K562 (cell line): Measurements from ENCODE around the gene NRXN3. TPM values are rescaled to one million over a fixed set of nuclear protein-coding genes. Genes with fewer than 3 reads are reported as not detected.

Experiments
- ATAC-seq: fragments of 200-7000 bp; cut with Tn5 transposase; 3 replicates; pipeline ENCODE4 v1.9.1; 2020; ENCODE audit warnings: moderate library complexity
- Bru-seq: library from RNA; stranded (reverse); fragments of 400-500 nt; gene quantifications from one replicate; lab custom pipeline; 2021; lab: Mats Ljungman, UMichigan
- BruChase-seq, 2 experiments: library from RNA; stranded (reverse); fragments of 400-500 nt; gene quantifications; one replicate each; lab custom pipeline; 2021; lab: Mats Ljungman, UMichigan
- BruUV-seq: library from RNA; stranded (reverse); fragments of 400-500 nt; replicated peaks from 2 replicates; lab custom pipeline; 2021; lab: Mats Ljungman, UMichigan
- CTCF ChIA-PET: fragments of 300-600 bp; formaldehyde crosslinking; extraction: SDS; loops from one replicate; lab custom pipeline; 2021; ENCODE audit warnings: low intra/inter-chr PET ratio; lab: Yijun Ruan, JAX
- POLR2A ChIA-PET: fragments of 300-600, 350-650 bp; sonication (Branson Sonifier 250); formaldehyde crosslinking; extraction: SDS; loops from one replicate; lab custom pipeline; 2021; ENCODE audit warnings: antibody characterized with exemption, inconsistent platforms; lab: Yijun Ruan, JAX
- DNase-seq, 4 experiments: peaks; one replicate each; pipeline versions ENCODE4 v3.0.0 to v3.0.0-alpha.2; 2011 to 2018; ENCODE audit warnings: low spot score in 3 of 4, mixed read lengths in 3 of 4; ENCODE audit errors: extremely low read depth in 1 of 4
- FAIRE-seq: peaks from 2 replicates; lab custom pipeline; 2011; peaks lifted over from hg19 to GRCh38; lab: Jason Lieb, UNC
- H2AFZ ChIP-seq: 2 replicates; pipeline ENCODE4 v1.6.0; 2011; ENCODE audit warnings: low read depth, low read length, control low read depth, inconsistent platforms
- H3K27ac ChIP-seq: fragments of 200-600 bp; 3 replicates; pipeline ENCODE4 v1.8.0; 2011; ENCODE audit warnings: low read depth, mild to moderate bottlenecking, control low read depth, inconsistent platforms, low read length, moderate library complexity, mixed read lengths; ENCODE audit errors: extremely low read depth
- H3K27me3 ChIP-seq, 2 experiments: fragments of 300-600 bp in 1 of 2; 2 replicates in 1 of 2; 3 replicates in 1 of 2; pipeline versions ENCODE4 v1.6.0 to v1.8.0; 2011; ENCODE audit warnings: inconsistent platforms in 2 of 2, low read length in 2 of 2, mild to moderate bottlenecking in 1 of 2, mixed read lengths in 1 of 2, moderate library complexity in 1 of 2; ENCODE audit not compliant: control insufficient read depth in 2 of 2, insufficient read depth in 2 of 2
- H3K36me3 ChIP-seq: fragments of 300-600 bp; 3 replicates; pipeline ENCODE4 v1.8.0; 2011; ENCODE audit warnings: mild to moderate bottlenecking, low read length, inconsistent platforms; ENCODE audit not compliant: control insufficient read depth, insufficient read depth
- H3K4me1 ChIP-seq, 2 experiments: fragments of 200-600 bp in 1 of 2; replicated peaks in 1 of 2; 2 replicates in 1 of 2; 3 replicates in 1 of 2; pipeline versions ENCODE4 v1.5.1 to v1.8.0; 2011; ENCODE audit warnings: inconsistent platforms in 2 of 2, low read length in 2 of 2, mild to moderate bottlenecking in 1 of 2, mixed read lengths in 1 of 2, moderate library complexity in 1 of 2; ENCODE audit not compliant: control insufficient read depth in 2 of 2, insufficient read depth in 2 of 2
- H3K4me2 ChIP-seq: 2 replicates; pipeline ENCODE4 v1.6.1; 2011; ENCODE audit warnings: low read length, control low read depth, inconsistent platforms, mixed read lengths; ENCODE audit not compliant: insufficient read depth
- H3K4me3 ChIP-seq: fragments of 200-600 bp; sonication (generic), shearing (Covaris generic); 2 replicates; pipeline ENCODE4 v1.5.1; 2016; ENCODE audit warnings: control low read depth, inconsistent platforms
- H3K79me2 ChIP-seq: fragments of 200-600 bp; 3 replicates; pipeline ENCODE4 v1.8.0; 2011; ENCODE audit warnings: low read length, inconsistent platforms; ENCODE audit not compliant: control insufficient read depth, insufficient read depth
- H3K9ac ChIP-seq, 2 experiments: 2 replicates each; pipeline versions ENCODE4 v1.6.0 to v1.6.1; 2011; ENCODE audit warnings: low read depth in 2 of 2, low read length in 2 of 2, control low read depth in 1 of 2, inconsistent platforms in 1 of 2, mild to moderate bottlenecking in 1 of 2, mixed read lengths in 1 of 2; ENCODE audit not compliant: insufficient read depth in 1 of 2
- H3K9me1 ChIP-seq: one replicate; pipeline ENCODE4 v1.6.0; 2011; ENCODE audit warnings: inconsistent platforms, mild to moderate bottlenecking, low read length, moderate library complexity; ENCODE audit not compliant: control insufficient read depth, insufficient read depth
- H3K9me3 ChIP-seq: replicated peaks from 2 replicates; pipeline ENCODE4 v1.5.1; 2011; ENCODE audit warnings: low read depth, low read length, inconsistent platforms; ENCODE audit not compliant: control insufficient read depth, insufficient read depth
- H4K20me1 ChIP-seq: replicated peaks from 2 replicates; pipeline ENCODE4 v1.6.1; 2011; ENCODE audit warnings: low read length, inconsistent platforms, mixed read lengths; ENCODE audit not compliant: control insufficient read depth, insufficient read depth
- ATF1 ChIP-seq, 2 experiments: fragments of 450-650 bp in 1 of 2; IDR thresholded peaks; 2 replicates each; pipeline ENCODE4 v1.6.1; 2016; ENCODE audit warnings: missing compliant biosample characterization in 1 of 2, missing genetic modification characterization in 1 of 2
- CBX8 ChIP-seq: fragments of 200-600 bp; sonication (generic); IDR thresholded peaks from 2 replicates; pipeline ENCODE4 v1.6.1; 2012; ENCODE audit warnings: borderline replicate concordance, mixed run types, low read depth, mild to moderate bottlenecking, moderate library complexity, mixed read lengths, low read length, control low read depth, inconsistent platforms; ENCODE audit not compliant: poor library complexity, severe bottlenecking; ENCODE audit errors: extremely low read depth
- FOSL1 ChIP-seq: fragments of 200-800 bp; sonication (Bioruptor generic); conservative IDR thresholded peaks from 2 replicates; pipeline ENCODE4 v1.6.1; 2016; ENCODE audit warnings: missing genetic modification characterization, missing compliant biosample characterization
- GTF2F1 ChIP-seq: IDR thresholded peaks from 2 replicates; pipeline ENCODE4 v1.6.1; 2011; ENCODE audit warnings: low read depth, low read length, improper control_type of control experiment
- HDAC6 ChIP-seq: IDR thresholded peaks from 2 replicates; pipeline ENCODE4 v1.6.1; 2012; ENCODE audit warnings: low read depth, mild to moderate bottlenecking, control low read depth, inconsistent platforms, low read length, moderate library complexity
- HOXB6 ChIP-seq: fragments of 250-450 bp; sonication (Bioruptor Pico); IDR thresholded peaks from 2 replicates; pipeline ENCODE4 v1.5.1; 2022; ENCODE audit warnings: mild to moderate bottlenecking, borderline replicate concordance
- IFI16 ChIP-seq: fragments of 250-450 bp; sonication (Bioruptor Pico); IDR thresholded peaks from 2 replicates; pipeline ENCODE4 v2.1.2; 2022; ENCODE audit warnings: mild to moderate bottlenecking, inconsistent platforms
- NR1H2 ChIP-seq: sonication (generic); formaldehyde crosslinking; IDR thresholded peaks from 2 replicates; pipeline ENCODE4 v1.4.0; 2020; ENCODE audit warnings: mild to moderate bottlenecking, missing genetic modification reagents
- NR3C1 ChIP-seq: sonication (generic); formaldehyde crosslinking; IDR thresholded peaks from 2 replicates; pipeline ENCODE4 v1.8.1; 2022; ENCODE audit warnings: missing genetic modification reagents
- PHF8 ChIP-seq: fragments of 200-600 bp; sonication (generic); IDR thresholded peaks from 2 replicates; pipeline ENCODE4 v1.6.1; 2012; ENCODE audit warnings: mixed run types, mild to moderate bottlenecking, inconsistent platforms, low read length, moderate library complexity, borderline replicate concordance
- STAG1 ChIP-seq: sonication (generic); formaldehyde crosslinking; IDR thresholded peaks from 2 replicates; pipeline ENCODE4 v1.5.0; 2020; ENCODE audit warnings: missing genetic modification reagents, borderline replicate concordance
- TRIM25 ChIP-seq: fragments of 450-650 bp; IDR thresholded peaks from 2 replicates; pipeline ENCODE4 v1.7.0; 2016; ENCODE audit warnings: borderline replicate concordance
- ZNF184 ChIP-seq: sonication (generic); formaldehyde crosslinking; IDR thresholded peaks from 2 replicates; pipeline ENCODE4 v1.5.0; 2020; ENCODE audit warnings: missing genetic modification reagents
- ZNF444 ChIP-seq: fragments of 250-450 bp; sonication (Bioruptor Pico); IDR thresholded peaks from 2 replicates; pipeline ENCODE4 v1.4.0; 2020; ENCODE audit warnings: mild to moderate bottlenecking, moderate library complexity
- ZNF561 ChIP-seq: fragments of 450-650 bp; formaldehyde crosslinking; conservative IDR thresholded peaks from 2 replicates; pipeline ENCODE4 v1.4.0; 2020; ENCODE audit warnings: mild to moderate bottlenecking, moderate library complexity
- WGBS: fragments of 100-300 bp; shearing (Covaris generic); methylation state at CpG from one replicate; pipeline ENCODE4 v1.1.6; 2016; ENCODE audit warnings: low coverage, mixed read lengths; ENCODE audit not compliant: insufficient coverage; ENCODE audit errors: missing lambda C conversion rate; 5-methylcytosine and 5-hydroxymethylcytosine counted together
- in situ Hi-C: fragments of 300-500 bp; cut with MboI; formaldehyde crosslinking; loops from 4 replicates; pipeline ENCODE4 v1.15.0; 2018; ENCODE audit warnings: inconsistent platforms, mixed read lengths
- intact Hi-C: fragments of 100-400 bp; cut with micrococcal nuclease; formaldehyde crosslinking; loops from 2 replicates; pipeline ENCODE4 v1.14.2; 2022
- long read RNA-seq, 3 experiments: library from polyadenylated mRNA in 2 of 3; library from RNA in 1 of 3; unstranded in 2 of 3; stranded (forward) in 1 of 3; transcript quantifications; one replicate each; pipeline ENCODE4 v2.0.0, GENCODE V29; 2019 to 2022
- polyA minus RNA-seq, 3 experiments: library from RNA; depleted of rRNA, polyadenylated mRNA; stranded (reverse); fragments of >200 nt; gene quantifications; 2 replicates each; pipeline ENCODE4 v1.2.3, GENCODE V29; 2011
- polyA plus RNA-seq, 8 experiments: library from polyadenylated mRNA; depleted of rRNA in 4 of 8; stranded (reverse) in 5 of 8; unstranded in 3 of 8; fragments of >200 nt; fragmentation: Nextera tagmentation in 2 of 8; fragmentation: Illumina TruSeq in 1 of 8; extraction: Ambion mirVana in 2 of 8; extraction: Trizol in 1 of 8; gene quantifications; 2 replicates each; pipeline versions ENCODE4 v1.2.1 to v1.2.3, GENCODE V29; 2011 to 2014; ENCODE audit warnings: inconsistent platforms in 1 of 8, missing spikeins in 1 of 8
- total RNA-seq, 7 experiments: library from RNA; depleted of rRNA in 6 of 7; stranded (reverse); fragments of >200 nt in 6 of 7; fragmentation: Illumina TruSeq in 2 of 7; extraction: Trizol in 2 of 7; gene quantifications; 2 replicates each; pipeline versions ENCODE4 v1.2.1 to v1.2.3, GENCODE V29; 2011 to 2021; ENCODE audit warnings: low replicate concordance in 1 of 7
- TF ChIP-seq, protein P1 (sequence below): fragments of 450-650 bp; formaldehyde crosslinking; conservative IDR thresholded peaks from 2 replicates; pipeline ENCODE4 v1.4.0; 2022; ENCODE audit warnings: mild to moderate bottlenecking, missing genetic modification characterization

The NRXN3 gene
- total RNA-seq (2011; cell fraction: chromatin; rRNA removed; ENCODE audit: low replicate concordance): 0.51 TPM in 1 of 2 replicates, not detected in the other
- total RNA-seq (2011; cell fraction: nucleolus; rRNA removed): 0.17 TPM in 1 of 2 replicates, not detected in the other
- total RNA-seq (2011; cell fraction: nucleoplasm; rRNA removed): not detected in 2 replicates
- total RNA-seq (2014; rRNA removed) (not detected in 2 replicates), total RNA-seq (2014; rRNA removed; fragmentation: Illumina TruSeq; extraction: Trizol) (not detected in 2 replicates), total RNA-seq (2015; rRNA removed; fragmentation: Illumina TruSeq; extraction: Trizol) (not detected in 2 replicates), total RNA-seq (2021) (0.09 TPM in 1 of 2 replicates, not detected in the other), polyA plus RNA-seq (2011; rRNA removed) (not detected in 2 replicates), polyA plus RNA-seq (2014; fragmentation: Illumina TruSeq; extraction: Trizol) (not detected in 2 replicates), polyA plus RNA-seq (2014; fragmentation: Nextera tagmentation; extraction: Ambion mirVana) (not detected), polyA plus RNA-seq (2014; rRNA removed) (not detected in 2 replicates), polyA minus RNA-seq (2011; rRNA and poly(A)+ RNA removed) (not detected in 2 replicates), Bru-seq, nascent RNA (percentile 2 among the genes with signal in this experiment), BruChase-seq, experiment 1, labeled RNA remaining after a 2-hour chase (percentile 2 among the genes with signal in this experiment), BruChase-seq, experiment 2, labeled RNA remaining after a 6-hour chase (percentile 2 among the genes with signal in this experiment)
- not detected in 2 replicates for polyA plus RNA-seq (2011; cell fraction: cytosol; rRNA removed)
- polyA plus RNA-seq (2011; cell fraction: nucleus; rRNA removed): not detected in 2 replicates
- 0.04 and 0.64 TPM in 2 replicates for polyA plus RNA-seq (2012)
- polyA minus RNA-seq (2011; cell fraction: cytosol; rRNA and poly(A)+ RNA removed): not detected in 2 replicates
- not detected in 2 replicates for polyA minus RNA-seq (2011; cell fraction: nucleus; rRNA and poly(A)+ RNA removed)
- long read RNA-seq, experiment 1: 0 reads
- long read RNA-seq, experiment 2: 0 reads
- long read RNA-seq, experiment 3: 0 reads

DNA sequence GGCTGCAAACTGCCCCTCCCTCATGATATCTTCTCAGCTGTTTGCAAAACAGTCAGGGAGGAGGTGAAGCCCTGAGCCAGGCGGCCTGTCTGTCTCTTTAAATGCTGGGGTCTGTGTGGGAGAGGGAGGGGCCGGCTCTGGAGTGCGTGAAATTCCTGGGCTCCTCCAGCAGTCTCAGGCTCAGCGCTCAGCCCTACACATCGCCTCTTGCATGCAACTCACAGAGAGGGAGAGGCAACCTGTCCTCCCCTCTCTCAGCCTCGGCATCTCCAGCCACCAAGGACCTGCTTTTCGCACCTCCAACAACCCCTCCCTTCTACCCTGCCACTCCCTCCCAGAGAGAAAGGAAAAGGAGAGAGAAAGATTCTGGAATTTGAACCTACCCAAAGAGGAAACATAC is at the start of gene NRXN3:
Gene NRXN3 (plus strand): TSS at position 171 of the 400 bp plus-strand sequence. CDS start 72,721 bp downstream, outside the sequence.
- H3K9me1 ChIP-seq: no peaks in the 10 kb centered on the region
- ATAC-seq: peak; percentile 65
- no peaks in the 10 kb centered on the region for H3K9me3 ChIP-seq
- peaks cover 4 to 19% of the 10 kb centered on the region in 2 experiments; a peak in 3 of 5 replicates for H3K27me3 ChIP-seq
- H3K9ac ChIP-seq: no peak within 1 kb of the TSS
- no peaks in the 10 kb centered on the region for H3K36me3 ChIP-seq
- in situ Hi-C loops (no loop called here), intact Hi-C loops (no loop called here)
- WGBS: 0% methylated on average over 4 of the region's 7 CpGs
- no peak within 1 kb of the TSS for H3K4me3 ChIP-seq
- no TSS peak for BruUV-seq
- no peak for DNase-seq
- H3K27ac ChIP-seq: no peak within 1 kb of the TSS
- no peaks in the 10 kb centered on the region for H3K4me1 ChIP-seq
- ChIA-PET CTCF (no interaction called here), POLR2A (no interaction called here)
- no peak within 1 kb of the TSS for H3K4me2 ChIP-seq
- no peaks in the 10 kb centered on the region for H4K20me1 ChIP-seq
- no peak for FAIRE-seq
- no peak within 1 kb of the TSS for H2AFZ ChIP-seq
- H3K79me2 ChIP-seq: no peaks in the 10 kb centered on the region
- TF ChIP-seq NR3C1 (CRISPR knock-in tag) (no peak), TRIM25 (no peak), HOXB6 (CRISPR knock-in tag) (no peak), IFI16 (CRISPR knock-in tag) (no peak), ZNF444 (no peak), ZNF561 (CRISPR knock-in tag) (no peak), NR1H2 (CRISPR knock-in tag) (no peak), CBX8 (no peak), PHF8 (no peak), ATF1 (CRISPR knock-in tag; IDR thresholded peaks at IDR 0.05) (no peak), ATF1 (tag; IDR thresholded peaks at IDR 0.05) (no peak), GTF2F1 (no peak), HDAC6 (no peak), FOSL1 (tag) (no peak), ZNF184 (CRISPR knock-in tag) (no peak), STAG1 (no peak)
- TF ChIP-seq, protein P1, sequence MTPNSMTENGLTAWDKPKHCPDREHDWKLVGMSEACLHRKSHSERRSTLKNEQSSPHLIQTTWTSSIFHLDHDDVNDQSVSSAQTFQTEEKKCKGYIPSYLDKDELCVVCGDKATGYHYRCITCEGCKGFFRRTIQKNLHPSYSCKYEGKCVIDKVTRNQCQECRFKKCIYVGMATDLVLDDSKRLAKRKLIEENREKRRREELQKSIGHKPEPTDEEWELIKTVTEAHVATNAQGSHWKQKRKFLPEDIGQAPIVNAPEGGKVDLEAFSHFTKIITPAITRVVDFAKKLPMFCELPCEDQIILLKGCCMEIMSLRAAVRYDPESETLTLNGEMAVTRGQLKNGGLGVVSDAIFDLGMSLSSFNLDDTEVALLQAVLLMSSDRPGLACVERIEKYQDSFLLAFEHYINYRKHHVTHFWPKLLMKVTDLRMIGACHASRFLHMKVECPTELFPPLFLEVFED: no peak
